Neuron (in vitro differentiated cells): ENCODE results near the gene NPTN.

Experiments used
- H2AFZ ChIP-seq: one replicate; pipeline ENCODE4 v1.6.1; 2013; ENCODE audit warnings: low read depth, mild to moderate bottlenecking, inconsistent platforms, low read length, moderate library complexity
- H3K27me3 ChIP-seq: one replicate; pipeline ENCODE4 v1.6.1; 2013; ENCODE audit warnings: low read length; ENCODE audit not compliant: insufficient read depth
- H3K36me3 ChIP-seq: one replicate; pipeline ENCODE4 v1.6.1; 2013; ENCODE audit warnings: low read length; ENCODE audit not compliant: insufficient read depth
- H3K4me1 ChIP-seq: one replicate; pipeline ENCODE4 v1.6.1; 2013; ENCODE audit warnings: low read length; ENCODE audit not compliant: insufficient read depth
- H3K4me3 ChIP-seq: 2 replicates; pipeline ENCODE4 v1.5.1; 2013; ENCODE audit warnings: mild to moderate bottlenecking, low read length, moderate library complexity
- H3K9me3 ChIP-seq: one replicate; pipeline ENCODE4 v1.6.1; 2013; ENCODE audit warnings: low read length

Gene NPTN

DNA sequence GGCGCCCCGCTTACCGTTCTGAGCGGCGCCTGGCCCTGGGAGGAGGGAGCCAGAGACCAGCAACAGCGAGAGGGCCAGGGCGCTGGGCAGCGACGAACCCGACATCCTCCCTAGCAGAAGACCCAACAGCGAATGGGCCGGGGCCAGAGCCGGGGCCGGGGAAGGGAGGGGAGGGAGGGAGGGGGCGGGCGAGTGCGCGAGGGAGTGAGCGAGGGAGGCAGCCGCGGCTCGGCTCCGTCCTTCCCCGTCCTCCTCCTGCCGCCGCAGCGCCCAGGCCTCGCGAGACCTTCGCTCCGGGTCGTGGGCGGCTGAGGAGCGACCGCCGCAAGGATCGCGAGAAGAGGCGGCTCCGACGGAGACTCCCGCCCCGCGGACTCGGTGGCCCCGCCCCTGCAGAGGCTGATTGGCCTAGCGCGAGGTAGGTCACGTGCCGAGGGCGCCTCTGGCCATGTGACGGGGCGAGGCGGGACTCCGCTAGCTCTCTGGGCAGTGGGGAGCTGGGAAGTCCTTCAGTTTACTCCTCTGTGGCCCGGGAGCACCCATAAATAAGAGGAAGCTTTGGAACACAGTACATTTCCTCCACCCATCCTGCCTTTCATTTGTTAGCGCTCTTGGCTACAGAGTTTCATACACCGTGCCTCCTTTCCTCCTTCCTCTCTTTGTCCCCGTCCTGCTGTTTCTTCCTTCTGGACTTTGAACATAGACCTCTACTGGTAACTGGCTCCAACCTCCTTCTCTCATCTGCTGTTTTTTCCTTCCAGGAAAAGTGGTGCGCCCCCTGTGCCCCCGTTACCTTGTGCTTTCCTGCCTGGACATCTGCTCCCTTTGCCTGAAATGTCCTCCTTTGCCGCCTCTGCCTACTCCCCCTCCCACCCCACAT lies at the start of gene NPTN:
Gene NPTN (minus strand): TSS at position 279 of the 880 bp plus-strand sequence. CDS start 174 bp downstream, at position 105.
- H3K9me3 ChIP-seq: no peaks in the 10 kb centered on the region
- peak within 1 kb of the TSS; percentile 56 for H2AFZ ChIP-seq
- peak within 1 kb of the TSS; percentile 84 for H3K4me3 ChIP-seq
- H3K36me3 ChIP-seq: no peaks in the 10 kb centered on the region
- no peaks in the 10 kb centered on the region for H3K27me3 ChIP-seq
- peaks cover 32% of the 10 kb centered on the region for H3K4me1 ChIP-seq

DNA sequence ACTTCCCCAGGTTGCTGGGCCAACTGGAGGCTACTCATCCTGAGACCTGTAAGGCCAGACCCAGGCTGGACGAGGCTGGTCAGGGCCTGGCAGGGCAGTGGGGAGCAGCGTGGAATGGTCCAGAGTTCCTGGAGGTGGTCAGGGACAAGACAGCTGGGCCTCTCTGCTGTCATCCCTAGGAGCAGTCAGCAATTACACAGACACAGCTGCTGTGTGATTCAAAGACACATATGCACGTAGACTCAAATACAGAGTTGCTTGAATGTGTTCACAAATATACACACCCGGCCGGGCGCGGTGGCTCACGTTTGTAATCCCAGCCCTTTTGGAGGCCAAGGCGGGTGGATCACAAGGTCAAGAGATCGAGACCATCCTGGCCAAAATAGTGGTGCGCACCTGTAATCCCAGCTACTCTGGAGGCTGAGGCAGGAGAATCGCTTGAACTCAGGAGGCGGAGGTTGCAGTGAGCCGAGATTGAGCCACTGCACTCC lies 49.5 kb upstream of the NPTN start:
- H3K4me1 ChIP-seq: peaks cover 22% of the 10 kb centered on the region
- peaks cover 5% of the 10 kb centered on the region for H3K27me3 ChIP-seq

DNA sequence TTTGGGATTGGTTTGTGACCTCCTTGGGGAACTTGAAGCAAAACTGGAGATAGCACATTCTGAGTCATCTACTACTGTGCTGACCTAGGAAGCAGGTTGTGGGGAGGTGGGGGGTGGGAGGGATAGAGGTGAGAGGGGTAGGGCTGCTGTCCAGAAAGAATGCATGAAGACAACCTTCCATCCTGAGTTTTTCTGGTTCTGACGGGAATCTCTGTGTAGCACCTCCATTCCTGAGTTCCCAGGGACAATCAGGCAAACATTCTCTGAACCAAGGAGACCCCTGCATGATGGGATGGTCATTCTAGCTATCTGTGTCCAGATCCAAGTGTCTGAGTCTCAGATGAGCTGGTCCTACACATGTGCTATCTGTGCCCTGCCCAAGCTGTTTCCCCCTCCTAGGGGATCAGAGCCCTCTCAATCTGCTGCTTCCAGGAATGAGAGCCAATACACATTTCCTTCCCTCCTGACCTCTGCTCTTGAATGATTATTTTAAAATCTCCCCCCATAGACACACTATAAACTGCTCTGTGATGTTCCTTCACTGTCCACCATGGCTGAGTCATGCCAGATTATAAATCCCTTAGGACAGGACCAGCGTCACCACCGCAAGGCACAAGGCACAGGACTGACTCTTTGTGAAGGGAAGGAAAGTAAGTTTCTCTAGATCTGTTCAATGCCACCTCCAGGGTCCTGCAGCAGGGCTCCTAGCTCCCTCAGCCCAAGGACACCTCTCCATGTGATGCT lies 48.8 kb upstream of the NPTN start:
- Histone ChIP-seq H2AFZ (no peak overlapping the region), H3K4me1 (peaks cover 22% of the 10 kb centered on the region), H3K36me3 (no peaks in the 10 kb centered on the region), H3K4me3 (no peak overlapping the region), H3K9me3 (no peaks in the 10 kb centered on the region), H3K27me3 (peaks cover 5% of the 10 kb centered on the region)

More for the DNA sequence above, 49.5 kb upstream of the NPTN start:
- Histone ChIP-seq H2AFZ (no peak overlapping the region), H3K9me3 (no peaks in the 10 kb centered on the region), H3K4me3 (no peak overlapping the region), H3K36me3 (no peaks in the 10 kb centered on the region)

DNA sequence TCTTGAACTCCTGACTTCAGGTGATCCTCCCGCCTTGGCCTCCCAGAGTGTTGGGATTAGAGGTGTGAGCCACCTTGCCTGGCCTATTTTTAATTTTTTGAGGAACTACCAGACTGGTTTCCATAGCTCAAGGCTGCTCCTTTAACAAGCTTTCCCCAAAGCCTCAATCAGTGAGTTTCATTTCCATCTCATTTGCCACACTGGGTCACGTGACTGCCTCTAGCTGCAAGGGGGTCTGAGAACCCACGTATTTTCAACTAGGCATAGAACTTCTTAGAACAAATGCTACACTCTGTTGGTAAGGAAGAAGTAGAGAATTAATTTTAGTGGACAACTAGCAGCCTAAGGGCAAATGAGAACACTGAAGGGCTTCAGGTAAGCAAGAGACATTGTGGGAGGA lies 47.9 kb upstream of the NPTN start:
- H3K4me1 ChIP-seq: peaks cover 12% of the 10 kb centered on the region
- H2AFZ ChIP-seq: no peak overlapping the region
- no peak overlapping the region for H3K4me3 ChIP-seq
- H3K27me3 ChIP-seq: peaks cover 5% of the 10 kb centered on the region
- no peaks in the 10 kb centered on the region for H3K9me3 ChIP-seq
- no peaks in the 10 kb centered on the region for H3K36me3 ChIP-seq

DNA sequence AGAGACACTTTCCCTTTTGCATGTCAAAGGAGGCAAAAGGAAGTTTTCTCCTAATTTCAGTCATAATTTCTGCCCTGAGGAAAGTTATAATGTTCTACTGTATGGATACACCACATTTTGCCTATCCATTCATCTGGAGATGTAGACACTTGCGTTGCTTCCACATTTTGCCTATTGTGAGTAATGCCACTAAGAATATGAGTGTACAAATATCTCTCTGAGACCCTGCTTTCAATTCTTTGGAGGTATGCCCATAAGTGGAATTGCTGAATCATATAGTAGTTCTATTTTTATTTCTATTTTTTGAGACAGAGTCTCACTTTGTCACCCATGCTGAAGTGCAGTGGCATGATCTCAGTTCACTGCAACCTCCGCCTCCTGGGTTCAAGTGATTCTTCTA lies 47.4 kb upstream of the NPTN start:
- Histone ChIP-seq H3K4me1 (peaks cover 7% of the 10 kb centered on the region), H3K36me3 (no peaks in the 10 kb centered on the region), H2AFZ (no peak overlapping the region)

DNA sequence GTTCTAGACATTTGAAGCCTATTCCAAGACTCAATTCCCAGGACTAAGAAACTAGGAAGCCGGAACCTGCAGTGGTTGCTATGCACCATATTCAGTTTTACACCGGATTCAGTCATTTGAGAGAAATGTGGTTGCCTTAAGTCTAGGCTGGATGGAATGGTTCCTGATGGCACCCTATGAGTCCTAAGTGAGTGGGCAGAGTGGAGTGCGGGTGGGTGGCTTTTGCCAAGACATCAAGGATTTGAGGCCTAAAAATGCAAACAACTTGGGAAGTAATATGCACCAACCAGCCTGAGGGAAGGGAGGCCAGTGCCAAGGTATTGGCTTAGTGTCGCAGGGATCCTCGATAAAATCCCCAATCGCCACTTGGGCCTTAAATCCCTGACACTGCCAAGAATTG lies 46.8 kb upstream of the NPTN start:
- Histone ChIP-seq H3K27me3 (peaks cover 5% of the 10 kb centered on the region), H3K4me1 (peaks cover 5% of the 10 kb centered on the region), H3K4me3 (no peak overlapping the region), H3K9me3 (no peaks in the 10 kb centered on the region), H2AFZ (no peak overlapping the region), H3K36me3 (no peaks in the 10 kb centered on the region)

More for the DNA sequence above, 47.4 kb upstream of the NPTN start:
- Histone ChIP-seq H3K4me3 (no peak overlapping the region), H3K9me3 (no peaks in the 10 kb centered on the region), H3K27me3 (peaks cover 5% of the 10 kb centered on the region)

DNA sequence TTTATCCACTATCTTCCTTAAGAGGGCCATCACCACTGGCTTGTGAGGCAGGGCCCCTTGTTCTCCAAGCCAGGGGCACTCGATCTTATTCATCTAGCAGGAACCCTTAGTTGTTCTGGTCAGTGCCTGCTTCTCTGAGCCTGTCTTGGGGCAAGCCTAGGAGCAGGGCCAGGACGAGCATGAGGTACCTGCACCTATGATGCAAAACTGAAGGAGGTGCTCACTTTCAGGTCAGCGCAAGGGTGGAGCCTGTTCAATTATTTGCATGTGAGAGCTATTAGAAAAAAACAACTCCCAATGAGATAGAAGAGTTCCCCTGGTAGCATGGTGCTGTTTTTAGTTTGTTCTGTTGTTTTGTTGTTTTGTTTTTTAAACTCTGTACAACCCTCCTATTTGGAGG lies 46.0 kb upstream of the NPTN start:
- peaks cover 5% of the 10 kb centered on the region for H3K4me1 ChIP-seq

DNA sequence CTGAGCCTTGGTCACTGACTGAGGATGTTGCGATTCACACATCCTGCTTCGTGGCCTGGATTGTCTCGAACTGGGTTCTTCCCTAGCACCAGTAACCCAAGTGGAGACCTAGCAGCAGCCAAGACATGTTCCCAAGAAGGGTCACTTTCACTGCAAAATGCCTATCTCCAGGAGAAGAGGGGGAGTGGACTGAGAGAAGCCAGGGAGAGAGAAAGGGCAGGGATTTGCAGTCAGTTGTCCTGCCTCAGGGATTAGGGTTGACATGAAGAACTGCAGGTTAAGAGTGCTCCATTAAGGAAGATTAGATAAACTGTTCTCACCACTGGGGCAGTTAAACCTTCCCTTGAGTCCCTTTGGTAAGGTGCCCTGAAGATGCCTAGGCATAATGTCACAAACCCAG lies 45.3 kb upstream of the NPTN start:
- Histone ChIP-seq H3K36me3 (no peaks in the 10 kb centered on the region), H3K9me3 (no peaks in the 10 kb centered on the region), H3K27me3 (peaks cover 5% of the 10 kb centered on the region), H3K4me3 (no peak overlapping the region), H3K4me1 (peaks cover 1% of the 10 kb centered on the region), H2AFZ (no peak overlapping the region)

More for the DNA sequence above, 46.0 kb upstream of the NPTN start:
- Histone ChIP-seq H3K27me3 (peaks cover 5% of the 10 kb centered on the region), H3K36me3 (no peaks in the 10 kb centered on the region), H2AFZ (no peak overlapping the region), H3K9me3 (no peaks in the 10 kb centered on the region), H3K4me3 (no peak overlapping the region)

DNA sequence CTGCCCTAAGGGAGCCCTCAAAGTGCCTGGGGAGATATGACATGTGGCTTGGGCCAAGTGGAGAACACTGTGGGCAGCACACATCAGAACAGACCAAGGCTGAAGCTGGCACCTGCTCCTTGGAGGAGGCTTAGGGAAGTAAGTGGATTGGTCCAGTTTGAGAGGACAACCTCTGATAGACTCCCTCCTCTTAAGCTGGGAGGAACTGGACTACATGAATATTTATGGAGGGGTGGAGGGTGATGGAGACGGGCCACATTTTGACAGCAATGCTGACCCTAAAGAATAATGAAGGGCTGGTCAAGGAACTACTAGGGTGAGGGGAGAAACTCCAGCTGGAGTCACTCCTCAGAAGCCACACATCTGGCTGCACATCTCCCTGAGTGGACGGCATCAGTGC lies 44.5 kb upstream of the NPTN start:
- H2AFZ ChIP-seq: no peak overlapping the region
- H3K9me3 ChIP-seq: no peaks in the 10 kb centered on the region
- no peak overlapping the region for H3K4me3 ChIP-seq
- H3K36me3 ChIP-seq: no peaks in the 10 kb centered on the region
- peaks cover 9% of the 10 kb centered on the region for H3K27me3 ChIP-seq
- H3K4me1 ChIP-seq: no peaks in the 10 kb centered on the region

DNA sequence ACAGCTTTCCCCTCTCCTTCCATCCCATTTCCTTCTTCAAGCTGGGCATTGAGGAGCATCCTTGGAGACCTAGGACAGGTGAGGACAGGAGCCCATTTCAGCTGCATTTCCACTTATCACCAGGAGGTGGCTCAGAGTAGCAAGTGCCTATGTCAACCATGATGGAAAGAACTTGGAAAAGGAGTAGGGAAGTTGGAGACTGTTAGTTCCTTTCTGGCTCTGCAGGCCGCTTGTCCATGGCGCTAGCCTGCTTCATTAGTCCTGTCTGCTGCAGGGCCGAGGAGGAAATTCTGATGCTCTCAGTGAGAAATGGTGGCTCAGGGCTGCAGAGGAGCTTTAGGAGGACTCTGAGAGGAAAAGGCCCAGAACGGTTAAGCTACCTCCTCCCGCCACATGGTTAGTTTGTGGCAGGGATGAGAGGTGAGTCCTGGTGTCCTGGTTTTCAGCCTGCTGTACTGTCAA lies 44.0 kb upstream of the NPTN start:
- H2AFZ ChIP-seq: no peak overlapping the region
- no peaks in the 10 kb centered on the region for H3K36me3 ChIP-seq
- no peak overlapping the region for H3K4me3 ChIP-seq
- no peaks in the 10 kb centered on the region for H3K9me3 ChIP-seq
- peaks cover 6% of the 10 kb centered on the region for H3K27me3 ChIP-seq
- H3K4me1 ChIP-seq: no peaks in the 10 kb centered on the region

DNA sequence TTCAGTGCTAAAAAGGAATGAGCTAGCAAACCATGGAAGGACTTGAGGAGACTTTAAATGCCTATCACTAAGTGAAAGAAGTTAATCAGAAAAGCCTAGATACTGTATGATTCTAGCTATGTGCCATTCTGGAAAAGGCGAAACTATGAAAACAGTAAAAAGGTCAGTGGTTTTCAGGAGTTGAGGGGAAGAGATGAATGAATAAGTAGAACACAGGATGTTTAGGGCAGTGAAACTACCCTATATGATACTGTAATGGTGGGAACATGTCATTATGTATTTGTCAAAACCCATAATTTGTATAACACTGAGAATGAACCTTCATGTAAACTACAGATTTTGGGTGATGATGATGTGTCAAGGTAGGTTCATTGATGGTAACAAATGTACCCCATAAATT lies 41.4 kb upstream of the NPTN start:
- no peaks in the 10 kb centered on the region for H3K4me1 ChIP-seq
- peaks cover 4% of the 10 kb centered on the region for H3K27me3 ChIP-seq
- H3K4me3 ChIP-seq: no peak overlapping the region
- H2AFZ ChIP-seq: no peak overlapping the region
- no peaks in the 10 kb centered on the region for H3K9me3 ChIP-seq
- no peaks in the 10 kb centered on the region for H3K36me3 ChIP-seq

DNA sequence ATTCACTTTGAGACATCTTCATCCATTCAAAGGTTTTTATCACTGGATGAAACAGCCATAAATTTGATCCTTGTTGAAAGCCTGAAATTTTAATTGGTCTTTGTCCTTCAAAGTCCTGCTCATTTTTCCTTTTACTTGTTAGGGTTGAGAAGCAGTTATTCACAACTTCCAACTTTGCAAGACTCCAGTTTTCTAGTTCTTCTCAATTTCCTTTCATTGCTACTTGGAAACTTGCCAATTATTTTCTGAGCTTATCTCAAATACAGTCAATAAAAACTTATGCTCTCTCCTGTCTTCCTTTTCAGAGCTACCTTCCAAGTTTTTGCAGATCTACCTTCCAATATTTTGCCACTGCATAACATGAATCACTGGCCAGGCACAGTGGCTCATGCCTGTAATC lies 27.3 kb upstream of the NPTN start:
- Histone ChIP-seq H3K36me3 (no peaks in the 10 kb centered on the region), H3K4me1 (no peaks in the 10 kb centered on the region), H3K4me3 (no peak overlapping the region), H3K27me3 (peaks cover 6% of the 10 kb centered on the region), H2AFZ (no peak overlapping the region), H3K9me3 (no peaks in the 10 kb centered on the region)

DNA sequence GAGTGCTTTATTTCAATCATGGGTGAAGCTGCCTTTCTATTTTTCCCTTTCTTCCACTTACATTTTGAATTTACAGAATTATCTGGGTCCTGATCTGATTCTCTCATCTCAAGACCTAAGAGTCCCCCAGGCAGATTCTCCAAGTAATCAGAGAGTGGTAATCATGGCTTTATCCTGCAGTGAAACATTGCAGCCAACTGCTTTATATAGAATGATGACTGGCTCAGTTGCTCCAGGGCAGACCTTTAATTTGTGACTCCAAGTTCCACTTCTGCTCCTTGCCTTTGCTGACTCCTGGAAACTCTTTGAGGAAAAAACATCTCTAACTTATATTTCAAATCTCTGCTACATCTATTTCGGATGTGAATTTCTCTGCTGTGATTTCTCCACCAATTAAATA lies 25.5 kb upstream of the NPTN start:
- H2AFZ ChIP-seq: no peak overlapping the region

More for the DNA sequence above, 25.5 kb upstream of the NPTN start:
- Histone ChIP-seq H3K36me3 (no peaks in the 10 kb centered on the region), H3K9me3 (no peaks in the 10 kb centered on the region), H3K27me3 (peaks cover 6% of the 10 kb centered on the region), H3K4me1 (no peaks in the 10 kb centered on the region), H3K4me3 (no peak overlapping the region)
